Measurements from ENCODE around the gene CHD8. TPM values are rescaled to one million over a fixed set of nuclear protein-coding genes. Genes with fewer than 3 reads are reported as not detected.

Gene CHD8
- total and polyA plus RNA-seq, 2 donors (not counting 3 experiments of a cell fraction or from before 2014, with no cell fraction given) = 52.3 to 94.3 TPM

DNA sequence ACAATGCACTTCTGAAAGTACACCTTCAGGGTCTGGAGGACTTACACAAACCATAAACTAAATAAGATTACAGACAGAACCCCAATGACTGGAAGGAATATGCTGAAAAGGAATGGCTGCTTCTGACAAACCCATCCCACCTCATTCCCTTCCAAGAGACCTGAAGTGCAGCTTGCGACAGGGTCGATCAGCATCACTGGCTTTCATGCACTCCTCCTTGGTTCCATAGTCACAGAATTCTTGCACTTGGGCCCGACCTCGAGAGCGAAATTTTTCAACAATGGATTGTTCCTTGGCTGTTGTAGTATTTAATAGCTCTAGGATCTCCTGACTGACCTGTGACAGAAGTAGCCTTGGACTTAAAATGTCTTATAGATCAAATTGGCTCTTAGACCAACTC is 45.6 kb upstream of the CHD8 start:
- no TSS peak for BruUV-seq (replicated peaks)
- DNase-seq (ENCODE audit: low read depth, low spot score) (no peak), FAIRE-seq (no peak)
- no peaks in the 10 kb centered on the region for H3K9me1 ChIP-seq (replicated peaks; ENCODE audit: control insufficient read depth, extremely low read depth, insufficient read depth, low read length)
- dilution Hi-C loops (cut with MboI; ENCODE audit: extremely low pct_ligation_motif_present, low sequenced_read_pairs) (no loop called here), intact Hi-C loops (cut with micrococcal nuclease) (no loop called here)
- TF ChIP-seq EZH2 (IDR thresholded peaks at IDR 0.05; ENCODE audit: borderline replicate concordance, low read depth, low read length, severe bottlenecking) = no peak
- no peak for TF ChIP-seq GATA2 (IDR thresholded peaks at IDR 0.05; ENCODE audit: insufficient read depth, insufficient read length, low read depth, low read length)
- no peak for TF ChIP-seq FOS (IDR thresholded peaks at IDR 0.05; ENCODE audit: borderline replicate concordance, insufficient read depth, low read length)
- no peak for TF ChIP-seq MYC (IDR thresholded peaks at IDR 0.05; ENCODE audit: low read depth, low read length)
- no peak for TF ChIP-seq JUN (IDR thresholded peaks at IDR 0.05; ENCODE audit: borderline replicate concordance, insufficient read depth, insufficient read length, low read depth)
- no peak for TF ChIP-seq POLR2A (IDR thresholded peaks at IDR 0.05; ENCODE audit: low read depth, low read length)
- TF ChIP-seq, protein P1, sequence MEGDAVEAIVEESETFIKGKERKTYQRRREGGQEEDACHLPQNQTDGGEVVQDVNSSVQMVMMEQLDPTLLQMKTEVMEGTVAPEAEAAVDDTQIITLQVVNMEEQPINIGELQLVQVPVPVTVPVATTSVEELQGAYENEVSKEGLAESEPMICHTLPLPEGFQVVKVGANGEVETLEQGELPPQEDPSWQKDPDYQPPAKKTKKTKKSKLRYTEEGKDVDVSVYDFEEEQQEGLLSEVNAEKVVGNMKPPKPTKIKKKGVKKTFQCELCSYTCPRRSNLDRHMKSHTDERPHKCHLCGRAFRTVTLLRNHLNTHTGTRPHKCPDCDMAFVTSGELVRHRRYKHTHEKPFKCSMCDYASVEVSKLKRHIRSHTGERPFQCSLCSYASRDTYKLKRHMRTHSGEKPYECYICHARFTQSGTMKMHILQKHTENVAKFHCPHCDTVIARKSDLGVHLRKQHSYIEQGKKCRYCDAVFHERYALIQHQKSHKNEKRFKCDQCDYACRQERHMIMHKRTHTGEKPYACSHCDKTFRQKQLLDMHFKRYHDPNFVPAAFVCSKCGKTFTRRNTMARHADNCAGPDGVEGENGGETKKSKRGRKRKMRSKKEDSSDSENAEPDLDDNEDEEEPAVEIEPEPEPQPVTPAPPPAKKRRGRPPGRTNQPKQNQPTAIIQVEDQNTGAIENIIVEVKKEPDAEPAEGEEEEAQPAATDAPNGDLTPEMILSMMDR (IDR thresholded peaks at IDR 0.05; ENCODE audit: extremely low read depth in 1 of 2, insufficient read depth in 1 of 2, low read depth in 1 of 2, low read length in 2 of 2) = no peak
- TF ChIP-seq POLR2AphosphoS5 (IDR thresholded peaks at IDR 0.05; ENCODE audit: insufficient read depth, low read depth, low read length) = no peak
- TF ChIP-seq, protein P2, sequence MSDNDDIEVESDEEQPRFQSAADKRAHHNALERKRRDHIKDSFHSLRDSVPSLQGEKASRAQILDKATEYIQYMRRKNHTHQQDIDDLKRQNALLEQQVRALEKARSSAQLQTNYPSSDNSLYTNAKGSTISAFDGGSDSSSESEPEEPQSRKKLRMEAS (IDR thresholded peaks at IDR 0.05; ENCODE audit: insufficient read depth, insufficient read length) = no peak
- H2AFZ ChIP-seq (ENCODE audit: low read depth, low read length) = no peak overlapping the region
- H3K27ac ChIP-seq (ENCODE audit: insufficient read depth, low read depth, low read length) = no peak overlapping the region
- H3K4me2 ChIP-seq (ENCODE audit: insufficient read depth, low read length) = no peak overlapping the region
- H3K27me3 ChIP-seq (ENCODE audit: control insufficient read depth in 2 of 2, insufficient read depth in 2 of 2, low read length in 2 of 2) = no peaks in the 10 kb centered on the region
- POLR2A ChIA-PET = no interaction called here
- no peaks in the 10 kb centered on the region for H3K9me3 ChIP-seq (replicated peaks; ENCODE audit: control insufficient read depth, insufficient read depth, low read length)
- H4K20me1 ChIP-seq (replicated peaks; ENCODE audit: control insufficient read depth, extremely low read depth, insufficient read depth, low read length) = no peaks in the 10 kb centered on the region
- H3K36me3 ChIP-seq (ENCODE audit: control insufficient read depth in 2 of 2, extremely low read depth in 1 of 2, insufficient read depth in 2 of 2, low read length in 2 of 2) = peaks cover 25 to 33% of the 10 kb centered on the region in 2 experiments
- peaks cover 29% of the 10 kb centered on the region for H3K79me2 ChIP-seq (ENCODE audit: control insufficient read depth, insufficient read depth, low read length)
- CTCF ChIA-PET = interaction anchor here (1.2 kb wide), 1 partner anchor 54 kb away, joined by 4 read pairs; no protein-coding TSS in a partner anchor
- H3K4me1 ChIP-seq (ENCODE audit: control insufficient read depth, extremely low read depth, insufficient read depth, low read length) = no peaks in the 10 kb centered on the region
- H3K9ac ChIP-seq (replicated peaks; ENCODE audit: extremely low read depth, insufficient read depth, low read length) = no peak overlapping the region
- no peak overlapping the region for H3K4me3 ChIP-seq (replicated peaks in 1 of 3; ENCODE audit: insufficient read depth in 1 of 3, low read depth in 1 of 3, low read length in 3 of 3)

All from endothelial cell of umbilical vein (primary cell).